GM12878 (cell line): ENCODE measurements around the gene SLC25A33. TPM values are rescaled to one million over a fixed set of nuclear protein-coding genes. Genes with fewer than 3 reads are reported as not detected.

Source experiments
- ASH2L ChIP-seq: fragments of 300-600, 200-600 bp; sonication (generic); IDR thresholded peaks from 2 replicates; pipeline ENCODE4 v1.6.1; 2017; ENCODE audit warnings: low read depth, mild to moderate bottlenecking, borderline replicate concordance
- BACH1 ChIP-seq: fragments of 450-650 bp; IDR thresholded peaks from 2 replicates; pipeline ENCODE4 v1.6.1; 2017; ENCODE audit warnings: mild to moderate bottlenecking, borderline replicate concordance
- BRCA1 ChIP-seq: IDR thresholded peaks from 2 replicates; pipeline ENCODE4 v1.6.1; 2011; ENCODE audit warnings: low read depth, low read length, improper control_type of control experiment
- HDAC2 ChIP-seq: fragments of 200-600 bp; sonication (generic); IDR thresholded peaks from 2 replicates; pipeline ENCODE4 v1.6.1; 2017
- MTA2 ChIP-seq: fragments of 450-650 bp; IDR thresholded peaks from 2 replicates; pipeline ENCODE4 v1.6.1; 2016; ENCODE audit warnings: low read depth, mild to moderate bottlenecking, moderate library complexity
- RUNX3 ChIP-seq: IDR thresholded peaks from 2 replicates; pipeline ENCODE4 v1.6.1; 2012; ENCODE audit warnings: low read length, inconsistent platforms
- SMARCA5 ChIP-seq: fragments of 450-650 bp; IDR thresholded peaks from 2 replicates; pipeline ENCODE4 v1.6.1; 2017; ENCODE audit warnings: mild to moderate bottlenecking
- ZNF207 ChIP-seq: fragments of 450-650 bp; IDR thresholded peaks from 2 replicates; pipeline ENCODE4 v1.6.1; 2014; ENCODE audit warnings: antibody characterized with exemption, mild to moderate bottlenecking, borderline replicate concordance
- polyA plus RNA-seq, 11 experiments: library from polyadenylated mRNA; depleted of rRNA in 4 of 11; unstranded in 6 of 11; stranded (reverse) in 5 of 11; fragments of >200 nt; fragmentation: Nextera tagmentation in 4 of 11; fragmentation: Illumina TruSeq in 1 of 11; extraction: Ambion mirVana in 4 of 11; extraction: Trizol in 1 of 11; gene quantifications; 1 replicate in 1 of 11; 2 replicates in 10 of 11; pipeline versions ENCODE4 v1.2.1 to v1.2.3, GENCODE V29; 2011 to 2016; ENCODE audit warnings: inconsistent platforms in 2 of 11, missing spikeins in 2 of 11, low read depth in 1 of 11
- total RNA-seq, 4 experiments: library from RNA; depleted of rRNA in 3 of 4; stranded (reverse); fragments of >200 nt in 3 of 4; fragmentation: Illumina TruSeq in 1 of 4; extraction: Trizol in 1 of 4; gene quantifications; 2 replicates each; pipeline versions ENCODE4 v1.2.1 to v1.2.3, GENCODE V29; 2013 to 2021
- TF ChIP-seq, protein P1 (sequence below): fragments of 450-650 bp; formaldehyde crosslinking; IDR thresholded peaks from 2 replicates; pipeline ENCODE4 v1.5.0; 2022; ENCODE audit warnings: mild to moderate bottlenecking, missing genetic modification characterization
- TF ChIP-seq, protein P2 (sequence below): fragments of 450-650 bp; IDR thresholded peaks from 2 replicates; pipeline ENCODE4 v1.6.1; 2016; ENCODE audit warnings: mild to moderate bottlenecking, moderate library complexity, borderline replicate concordance
- TF ChIP-seq, protein P3 (sequence below): fragments of 450-650 bp; IDR thresholded peaks from 2 replicates; pipeline ENCODE4 v1.6.1; 2017; ENCODE audit warnings: antibody characterized with exemption, mild to moderate bottlenecking, moderate library complexity
- TF ChIP-seq, protein P4 (sequence below): fragments of 450-650 bp; conservative IDR thresholded peaks from 2 replicates; pipeline ENCODE4 v1.6.1; 2017; ENCODE audit warnings: mild to moderate bottlenecking, moderate library complexity
- TF ChIP-seq, protein P5 (sequence below): IDR thresholded peaks from 2 replicates; pipeline ENCODE4 v1.6.1; 2011; ENCODE audit warnings: mild to moderate bottlenecking, low read depth, low read length, moderate library complexity; ENCODE audit not compliant: insufficient replicate concordance

The SLC25A33 gene
- total and polyA plus RNA-seq, 10 of the 15 experiments (the other 5 are each of a cell fraction or from before 2014, with no cell fraction given) = 1.7 to 11.2 (median 8.4) TPM

DNA sequence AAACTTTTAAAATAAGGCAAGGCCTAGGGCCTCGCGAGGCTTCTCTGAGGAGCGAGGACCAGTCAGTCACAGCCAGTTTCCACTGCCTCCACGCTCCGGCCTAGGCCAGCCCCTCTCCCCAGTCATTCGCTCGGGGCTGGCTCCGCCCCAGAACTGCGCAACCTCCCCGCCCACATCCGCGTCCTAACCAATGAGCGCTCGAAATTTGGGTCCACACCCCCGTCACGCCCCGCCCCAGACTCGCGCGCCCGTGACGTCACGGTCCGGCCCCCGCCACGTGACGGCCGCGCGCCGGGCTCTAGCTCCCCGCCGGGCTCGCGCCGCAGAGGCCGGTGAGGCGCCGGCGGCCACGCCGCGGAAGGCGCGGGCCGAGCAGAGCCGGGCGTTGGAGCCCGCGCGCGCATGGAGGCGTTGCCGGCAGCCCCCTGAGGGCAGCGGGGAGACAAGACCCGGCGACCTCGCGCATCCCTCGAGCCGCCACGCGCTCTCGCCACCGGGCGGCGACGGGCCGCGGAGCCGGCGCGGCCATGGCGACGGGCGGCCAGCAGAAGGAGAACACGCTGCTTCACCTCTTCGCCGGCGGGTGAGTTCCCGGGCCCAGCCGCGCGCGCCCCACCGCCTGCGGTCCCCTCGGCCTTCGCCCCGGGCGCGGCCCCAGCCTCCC, at the start of gene SLC25A33 (continued):
- TF ChIP-seq, protein P1, sequence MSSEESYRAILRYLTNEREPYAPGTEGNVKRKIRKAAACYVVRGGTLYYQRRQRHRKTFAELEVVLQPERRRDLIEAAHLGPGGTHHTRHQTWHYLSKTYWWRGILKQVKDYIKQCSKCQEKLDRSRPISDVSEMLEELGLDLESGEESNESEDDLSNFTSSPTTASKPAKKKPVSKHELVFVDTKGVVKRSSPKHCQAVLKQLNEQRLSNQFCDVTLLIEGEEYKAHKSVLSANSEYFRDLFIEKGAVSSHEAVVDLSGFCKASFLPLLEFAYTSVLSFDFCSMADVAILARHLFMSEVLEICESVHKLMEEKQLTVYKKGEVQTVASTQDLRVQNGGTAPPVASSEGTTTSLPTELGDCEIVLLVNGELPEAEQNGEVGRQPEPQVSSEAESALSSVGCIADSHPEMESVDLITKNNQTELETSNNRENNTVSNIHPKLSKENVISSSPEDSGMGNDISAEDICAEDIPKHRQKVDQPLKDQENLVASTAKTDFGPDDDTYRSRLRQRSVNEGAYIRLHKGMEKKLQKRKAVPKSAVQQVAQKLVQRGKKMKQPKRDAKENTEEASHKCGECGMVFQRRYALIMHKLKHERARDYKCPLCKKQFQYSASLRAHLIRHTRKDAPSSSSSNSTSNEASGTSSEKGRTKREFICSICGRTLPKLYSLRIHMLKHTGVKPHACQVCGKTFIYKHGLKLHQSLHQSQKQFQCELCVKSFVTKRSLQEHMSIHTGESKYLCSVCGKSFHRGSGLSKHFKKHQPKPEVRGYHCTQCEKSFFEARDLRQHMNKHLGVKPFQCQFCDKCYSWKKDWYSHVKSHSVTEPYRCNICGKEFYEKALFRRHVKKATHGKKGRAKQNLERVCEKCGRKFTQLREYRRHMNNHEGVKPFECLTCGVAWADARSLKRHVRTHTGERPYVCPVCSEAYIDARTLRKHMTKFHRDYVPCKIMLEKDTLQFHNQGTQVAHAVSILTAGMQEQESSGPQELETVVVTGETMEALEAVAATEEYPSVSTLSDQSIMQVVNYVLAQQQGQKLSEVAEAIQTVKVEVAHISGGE (CRISPR knock-in tag) = no peak
- TF ChIP-seq MTA2 (no peak), ASH2L (peak; percentile 77; the same call in 1 of the 2 replicates), SMARCA5 (0 out of 2 replicates have a peak, but pooled peaks have one; percentile 63), BRCA1 (peak; percentile 55; the same call in 1 of the 2 replicates), HDAC2 (no peak), ZNF207 (peak; percentile 64; the same call in 1 of the 2 replicates), BACH1 (peak; percentile 78; the same call in 1 of the 2 replicates), RUNX3 (peak; percentile 18; the same call in 1 of the 2 replicates)
- TF ChIP-seq, protein P2, sequence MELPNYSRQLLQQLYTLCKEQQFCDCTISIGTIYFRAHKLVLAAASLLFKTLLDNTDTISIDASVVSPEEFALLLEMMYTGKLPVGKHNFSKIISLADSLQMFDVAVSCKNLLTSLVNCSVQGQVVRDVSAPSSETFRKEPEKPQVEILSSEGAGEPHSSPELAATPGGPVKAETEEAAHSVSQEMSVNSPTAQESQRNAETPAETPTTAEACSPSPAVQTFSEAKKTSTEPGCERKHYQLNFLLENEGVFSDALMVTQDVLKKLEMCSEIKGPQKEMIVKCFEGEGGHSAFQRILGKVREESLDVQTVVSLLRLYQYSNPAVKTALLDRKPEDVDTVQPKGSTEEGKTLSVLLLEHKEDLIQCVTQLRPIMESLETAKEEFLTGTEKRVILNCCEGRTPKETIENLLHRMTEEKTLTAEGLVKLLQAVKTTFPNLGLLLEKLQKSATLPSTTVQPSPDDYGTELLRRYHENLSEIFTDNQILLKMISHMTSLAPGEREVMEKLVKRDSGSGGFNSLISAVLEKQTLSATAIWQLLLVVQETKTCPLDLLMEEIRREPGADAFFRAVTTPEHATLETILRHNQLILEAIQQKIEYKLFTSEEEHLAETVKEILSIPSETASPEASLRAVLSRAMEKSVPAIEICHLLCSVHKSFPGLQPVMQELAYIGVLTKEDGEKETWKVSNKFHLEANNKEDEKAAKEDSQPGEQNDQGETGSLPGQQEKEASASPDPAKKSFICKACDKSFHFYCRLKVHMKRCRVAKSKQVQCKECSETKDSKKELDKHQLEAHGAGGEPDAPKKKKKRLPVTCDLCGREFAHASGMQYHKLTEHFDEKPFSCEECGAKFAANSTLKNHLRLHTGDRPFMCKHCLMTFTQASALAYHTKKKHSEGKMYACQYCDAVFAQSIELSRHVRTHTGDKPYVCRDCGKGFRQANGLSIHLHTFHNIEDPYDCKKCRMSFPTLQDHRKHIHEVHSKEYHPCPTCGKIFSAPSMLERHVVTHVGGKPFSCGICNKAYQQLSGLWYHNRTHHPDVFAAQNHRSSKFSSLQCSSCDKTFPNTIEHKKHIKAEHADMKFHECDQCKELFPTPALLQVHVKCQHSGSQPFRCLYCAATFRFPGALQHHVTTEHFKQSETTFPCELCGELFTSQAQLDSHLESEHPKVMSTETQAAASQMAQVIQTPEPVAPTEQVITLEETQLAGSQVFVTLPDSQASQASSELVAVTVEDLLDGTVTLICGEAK = no peak
- TF ChIP-seq, protein P3, sequence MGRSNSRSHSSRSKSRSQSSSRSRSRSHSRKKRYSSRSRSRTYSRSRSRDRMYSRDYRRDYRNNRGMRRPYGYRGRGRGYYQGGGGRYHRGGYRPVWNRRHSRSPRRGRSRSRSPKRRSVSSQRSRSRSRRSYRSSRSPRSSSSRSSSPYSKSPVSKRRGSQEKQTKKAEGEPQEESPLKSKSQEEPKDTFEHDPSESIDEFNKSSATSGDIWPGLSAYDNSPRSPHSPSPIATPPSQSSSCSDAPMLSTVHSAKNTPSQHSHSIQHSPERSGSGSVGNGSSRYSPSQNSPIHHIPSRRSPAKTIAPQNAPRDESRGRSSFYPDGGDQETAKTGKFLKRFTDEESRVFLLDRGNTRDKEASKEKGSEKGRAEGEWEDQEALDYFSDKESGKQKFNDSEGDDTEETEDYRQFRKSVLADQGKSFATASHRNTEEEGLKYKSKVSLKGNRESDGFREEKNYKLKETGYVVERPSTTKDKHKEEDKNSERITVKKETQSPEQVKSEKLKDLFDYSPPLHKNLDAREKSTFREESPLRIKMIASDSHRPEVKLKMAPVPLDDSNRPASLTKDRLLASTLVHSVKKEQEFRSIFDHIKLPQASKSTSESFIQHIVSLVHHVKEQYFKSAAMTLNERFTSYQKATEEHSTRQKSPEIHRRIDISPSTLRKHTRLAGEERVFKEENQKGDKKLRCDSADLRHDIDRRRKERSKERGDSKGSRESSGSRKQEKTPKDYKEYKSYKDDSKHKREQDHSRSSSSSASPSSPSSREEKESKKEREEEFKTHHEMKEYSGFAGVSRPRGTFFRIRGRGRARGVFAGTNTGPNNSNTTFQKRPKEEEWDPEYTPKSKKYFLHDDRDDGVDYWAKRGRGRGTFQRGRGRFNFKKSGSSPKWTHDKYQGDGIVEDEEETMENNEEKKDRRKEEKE = 0 out of 2 replicates have a peak, but pooled peaks have one; percentile 5
- TF ChIP-seq, protein P4, sequence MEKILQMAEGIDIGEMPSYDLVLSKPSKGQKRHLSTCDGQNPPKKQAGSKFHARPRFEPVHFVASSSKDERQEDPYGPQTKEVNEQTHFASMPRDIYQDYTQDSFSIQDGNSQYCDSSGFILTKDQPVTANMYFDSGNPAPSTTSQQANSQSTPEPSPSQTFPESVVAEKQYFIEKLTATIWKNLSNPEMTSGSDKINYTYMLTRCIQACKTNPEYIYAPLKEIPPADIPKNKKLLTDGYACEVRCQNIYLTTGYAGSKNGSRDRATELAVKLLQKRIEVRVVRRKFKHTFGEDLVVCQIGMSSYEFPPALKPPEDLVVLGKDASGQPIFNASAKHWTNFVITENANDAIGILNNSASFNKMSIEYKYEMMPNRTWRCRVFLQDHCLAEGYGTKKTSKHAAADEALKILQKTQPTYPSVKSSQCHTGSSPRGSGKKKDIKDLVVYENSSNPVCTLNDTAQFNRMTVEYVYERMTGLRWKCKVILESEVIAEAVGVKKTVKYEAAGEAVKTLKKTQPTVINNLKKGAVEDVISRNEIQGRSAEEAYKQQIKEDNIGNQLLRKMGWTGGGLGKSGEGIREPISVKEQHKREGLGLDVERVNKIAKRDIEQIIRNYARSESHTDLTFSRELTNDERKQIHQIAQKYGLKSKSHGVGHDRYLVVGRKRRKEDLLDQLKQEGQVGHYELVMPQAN = 0 out of 2 replicates have a peak, but pooled peaks have one; percentile 95
- TF ChIP-seq, protein P5, sequence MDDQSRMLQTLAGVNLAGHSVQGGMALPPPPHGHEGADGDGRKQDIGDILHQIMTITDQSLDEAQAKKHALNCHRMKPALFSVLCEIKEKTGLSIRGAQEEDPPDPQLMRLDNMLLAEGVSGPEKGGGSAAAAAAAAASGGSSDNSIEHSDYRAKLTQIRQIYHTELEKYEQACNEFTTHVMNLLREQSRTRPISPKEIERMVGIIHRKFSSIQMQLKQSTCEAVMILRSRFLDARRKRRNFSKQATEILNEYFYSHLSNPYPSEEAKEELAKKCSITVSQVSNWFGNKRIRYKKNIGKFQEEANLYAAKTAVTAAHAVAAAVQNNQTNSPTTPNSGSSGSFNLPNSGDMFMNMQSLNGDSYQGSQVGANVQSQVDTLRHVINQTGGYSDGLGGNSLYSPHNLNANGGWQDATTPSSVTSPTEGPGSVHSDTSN = peak; percentile 75
